Erythroblast (primary cell): ENCODE results near the gene TRMU.

Source experiments
- GATA1 ChIP-seq: IDR thresholded peaks from 2 replicates; pipeline ENCODE4 v1.6.1; 2011; ENCODE audit warnings: low read depth, mild to moderate bottlenecking, control low read depth, low read length, moderate library complexity
- POLR2A ChIP-seq: IDR thresholded peaks from 2 replicates; pipeline ENCODE4 v1.6.1; 2011; ENCODE audit warnings: mild to moderate bottlenecking, low read length

- TF ChIP-seq POLR2A (no peak), GATA1 (no peak)
Observed at GRCh38 chr22:46363611-46364321, 28.3 kb downstream of the TRMU start.
